ENCODE measurements around the gene FRMPD4. TPM values are rescaled to one million over a fixed set of nuclear protein-coding genes. Genes with fewer than 3 reads are reported as not detected.

Gene FRMPD4
- total RNA-seq, 1 donor from 2014 or later, result 2.8 TPM

DNA sequence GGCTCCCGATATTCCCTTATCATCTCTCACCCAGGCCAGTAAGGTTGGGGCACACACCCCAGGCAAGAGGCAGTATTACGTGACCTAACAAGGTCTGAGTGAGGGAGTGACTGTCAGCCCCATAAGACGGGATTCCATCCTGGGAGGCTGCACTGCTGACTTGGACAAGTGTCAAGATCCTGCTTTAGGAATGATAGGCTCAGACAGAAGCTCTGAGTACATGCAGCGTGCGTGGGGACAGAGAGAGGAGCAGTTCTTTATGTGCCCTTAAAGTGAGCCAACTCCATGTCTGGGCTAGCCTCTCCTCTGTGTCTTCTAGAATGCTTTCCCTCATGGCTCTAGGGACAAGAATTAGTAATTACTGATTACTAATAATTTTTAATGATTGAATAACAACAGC, 510.7 kb downstream of the FRMPD4 start:
- H3K27me3 ChIP-seq (ENCODE audit: low read depth), result no peaks in the 10 kb centered on the region
- no peaks in the 10 kb centered on the region for H3K4me1 ChIP-seq
- no peaks in the 10 kb centered on the region for H3K9me3 ChIP-seq (replicated peaks)
- no peak overlapping the region for H3K4me3 ChIP-seq
- H3K36me3 ChIP-seq, result no peaks in the 10 kb centered on the region
- H3K27ac ChIP-seq (replicated peaks), result no peak overlapping the region
- intact Hi-C loops (cut with micrococcal nuclease), result no loop called here
- TF ChIP-seq, protein P1, sequence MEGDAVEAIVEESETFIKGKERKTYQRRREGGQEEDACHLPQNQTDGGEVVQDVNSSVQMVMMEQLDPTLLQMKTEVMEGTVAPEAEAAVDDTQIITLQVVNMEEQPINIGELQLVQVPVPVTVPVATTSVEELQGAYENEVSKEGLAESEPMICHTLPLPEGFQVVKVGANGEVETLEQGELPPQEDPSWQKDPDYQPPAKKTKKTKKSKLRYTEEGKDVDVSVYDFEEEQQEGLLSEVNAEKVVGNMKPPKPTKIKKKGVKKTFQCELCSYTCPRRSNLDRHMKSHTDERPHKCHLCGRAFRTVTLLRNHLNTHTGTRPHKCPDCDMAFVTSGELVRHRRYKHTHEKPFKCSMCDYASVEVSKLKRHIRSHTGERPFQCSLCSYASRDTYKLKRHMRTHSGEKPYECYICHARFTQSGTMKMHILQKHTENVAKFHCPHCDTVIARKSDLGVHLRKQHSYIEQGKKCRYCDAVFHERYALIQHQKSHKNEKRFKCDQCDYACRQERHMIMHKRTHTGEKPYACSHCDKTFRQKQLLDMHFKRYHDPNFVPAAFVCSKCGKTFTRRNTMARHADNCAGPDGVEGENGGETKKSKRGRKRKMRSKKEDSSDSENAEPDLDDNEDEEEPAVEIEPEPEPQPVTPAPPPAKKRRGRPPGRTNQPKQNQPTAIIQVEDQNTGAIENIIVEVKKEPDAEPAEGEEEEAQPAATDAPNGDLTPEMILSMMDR (IDR thresholded peaks at IDR 0.05; ENCODE audit: borderline replicate concordance), result no peak
- peak; percentile 13 for DNase-seq

DNA sequence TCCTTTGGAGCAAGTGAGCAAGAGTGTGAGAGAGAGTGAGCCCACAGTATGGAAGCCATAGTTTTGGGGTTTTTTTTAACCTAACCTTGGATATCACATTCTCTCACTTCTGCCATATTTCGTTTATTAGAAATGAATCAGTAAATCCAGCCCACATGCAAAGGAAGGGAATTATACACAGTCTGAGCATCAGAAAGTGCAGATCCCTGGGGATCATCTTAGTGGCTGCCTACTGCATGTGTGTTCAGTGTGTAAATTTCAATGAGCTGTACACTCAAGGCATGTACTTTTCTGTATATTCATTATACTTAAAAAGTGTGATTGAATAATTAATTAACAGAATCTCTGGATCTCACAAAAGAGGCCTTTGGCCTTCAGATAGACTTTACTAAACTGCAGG, 519.2 kb downstream of the FRMPD4 start:
- Histone ChIP-seq H3K27ac (replicated peaks) (no peak overlapping the region), H3K27me3 (ENCODE audit: low read depth) (no peaks in the 10 kb centered on the region), H3K4me1 (no peaks in the 10 kb centered on the region), H3K9me3 (replicated peaks) (no peaks in the 10 kb centered on the region), H3K4me3 (no peak overlapping the region), H3K36me3 (no peaks in the 10 kb centered on the region)
- TF ChIP-seq, protein P1 (IDR thresholded peaks at IDR 0.05; ENCODE audit: borderline replicate concordance), result no peak
- no peak for DNase-seq
- intact Hi-C loops (cut with micrococcal nuclease), result no loop called here

DNA sequence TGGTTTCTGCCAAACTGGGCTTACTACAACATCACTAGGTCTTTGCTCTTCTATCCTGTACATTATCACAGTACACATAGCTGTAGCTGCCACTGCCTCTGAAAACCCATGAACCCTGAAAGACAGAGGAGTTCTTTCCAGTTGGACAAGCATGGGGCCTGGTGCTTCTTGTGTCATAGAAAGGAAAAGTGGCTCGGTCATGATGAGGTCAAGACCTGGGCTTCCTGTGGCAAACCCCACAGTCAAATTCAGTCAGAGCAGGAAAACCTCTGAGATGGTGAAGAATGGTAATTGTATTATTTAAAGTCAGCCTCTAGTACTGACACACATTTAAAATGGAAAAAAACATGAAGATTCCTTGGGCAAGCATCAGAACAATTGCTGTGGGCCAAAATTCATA, 519.6 kb downstream of the FRMPD4 start:
- TF ChIP-seq, protein P1 (IDR thresholded peaks at IDR 0.05; ENCODE audit: borderline replicate concordance), result no peak
- Histone ChIP-seq H3K27me3 (ENCODE audit: low read depth) (no peaks in the 10 kb centered on the region), H3K27ac (replicated peaks) (no peak overlapping the region), H3K36me3 (no peaks in the 10 kb centered on the region), H3K9me3 (replicated peaks) (no peaks in the 10 kb centered on the region), H3K4me1 (no peaks in the 10 kb centered on the region), H3K4me3 (no peak overlapping the region)
- no peak for DNase-seq
- intact Hi-C loops (cut with micrococcal nuclease), result no loop called here

DNA sequence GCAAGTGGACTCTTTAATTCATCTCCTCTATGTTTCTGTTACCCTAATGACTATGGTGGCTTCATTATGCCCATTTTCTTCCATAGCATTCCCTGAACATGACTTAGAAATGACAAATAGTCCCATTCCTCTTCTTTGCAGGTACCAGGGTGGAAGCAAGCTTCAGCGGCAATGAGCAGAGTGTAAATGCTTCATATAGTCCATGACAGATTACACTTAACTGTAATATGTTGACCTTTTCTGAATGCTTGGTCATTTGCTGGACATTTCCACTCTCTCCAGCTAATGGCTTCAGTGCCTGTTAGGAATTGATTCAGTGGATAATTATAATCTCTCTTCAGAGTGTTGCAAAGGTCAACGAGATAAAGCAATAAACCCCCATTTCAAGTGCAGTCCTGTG, 523.2 kb downstream of the FRMPD4 start:
- H3K36me3 ChIP-seq, result no peaks in the 10 kb centered on the region
- TF ChIP-seq, protein P1 (IDR thresholded peaks at IDR 0.05; ENCODE audit: borderline replicate concordance), result no peak
- H3K9me3 ChIP-seq (replicated peaks), result no peaks in the 10 kb centered on the region
- H3K27ac ChIP-seq (replicated peaks), result no peak overlapping the region
- H3K27me3 ChIP-seq (ENCODE audit: low read depth), result no peaks in the 10 kb centered on the region
- H3K4me1 ChIP-seq, result no peaks in the 10 kb centered on the region
- H3K4me3 ChIP-seq, result no peak overlapping the region
- intact Hi-C loops (cut with micrococcal nuclease), result no loop called here
- DNase-seq, result no peak

DNA sequence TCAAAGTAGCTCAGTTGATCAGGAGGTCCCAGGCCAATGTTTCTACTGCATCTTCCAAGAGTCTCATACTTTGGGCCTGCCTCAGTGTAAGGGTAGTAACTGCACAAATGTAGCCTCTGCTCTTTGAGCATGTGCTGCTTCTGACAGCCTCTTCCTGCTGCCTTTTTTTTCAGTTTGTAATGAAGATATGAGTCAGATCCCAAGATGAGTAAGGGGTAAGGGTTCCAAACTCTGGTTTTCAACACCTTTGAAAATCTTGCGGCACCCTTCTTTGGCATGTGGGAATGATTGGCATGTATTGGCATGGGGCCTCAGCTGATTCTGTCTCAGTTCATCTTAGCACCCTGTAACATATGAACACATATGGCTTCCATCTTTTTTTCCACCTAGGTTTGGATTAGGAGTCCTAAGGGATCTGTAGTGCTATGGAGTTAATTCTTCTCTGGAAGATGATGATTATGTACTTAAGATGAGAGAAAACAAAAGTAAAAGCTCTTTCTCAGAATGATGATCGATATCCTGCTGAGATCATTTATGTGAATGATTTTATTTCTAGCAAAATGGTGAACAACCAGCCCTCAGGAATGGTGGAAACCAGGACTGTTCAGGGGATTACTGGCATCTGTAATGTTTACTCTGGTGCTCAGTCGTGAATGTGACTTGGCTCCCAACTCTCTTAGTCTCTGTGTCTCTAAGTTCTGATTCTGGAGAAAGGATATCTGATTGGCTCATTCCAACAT, 534.3 kb downstream of the FRMPD4 start:
- TF ChIP-seq, protein P1 (IDR thresholded peaks at IDR 0.05; ENCODE audit: borderline replicate concordance), result no peak
- Histone ChIP-seq H3K36me3 (no peaks in the 10 kb centered on the region), H3K4me3 (no peak overlapping the region), H3K27me3 (ENCODE audit: low read depth) (no peaks in the 10 kb centered on the region), H3K4me1 (no peaks in the 10 kb centered on the region), H3K9me3 (replicated peaks) (no peaks in the 10 kb centered on the region), H3K27ac (replicated peaks) (no peak overlapping the region)
- DNase-seq, result no peak
- intact Hi-C loops (cut with micrococcal nuclease), result no loop called here
